HG03558 (cell line): ENCODE data around the gene VHLL.
A peak's percentile ranks its signal among the peaks of the same experiment; 100 is the strongest.
"Not testable (repeated sequence)": the region's sequence is repeated elsewhere in the genome, so short reads cannot be mapped to it uniquely, and the experiment has no call there.

Experiments
- ATAC-seq: cut with Tn5 transposase; IDR thresholded peaks from one replicate; pipeline ENCODE4 v1.9.1; 2021; ENCODE audit warnings: moderate number of reproducible peaks; ENCODE audit not compliant: unreplicated experiment; ENCODE audit errors: extremely low read depth

Gene VHLL

DNA sequence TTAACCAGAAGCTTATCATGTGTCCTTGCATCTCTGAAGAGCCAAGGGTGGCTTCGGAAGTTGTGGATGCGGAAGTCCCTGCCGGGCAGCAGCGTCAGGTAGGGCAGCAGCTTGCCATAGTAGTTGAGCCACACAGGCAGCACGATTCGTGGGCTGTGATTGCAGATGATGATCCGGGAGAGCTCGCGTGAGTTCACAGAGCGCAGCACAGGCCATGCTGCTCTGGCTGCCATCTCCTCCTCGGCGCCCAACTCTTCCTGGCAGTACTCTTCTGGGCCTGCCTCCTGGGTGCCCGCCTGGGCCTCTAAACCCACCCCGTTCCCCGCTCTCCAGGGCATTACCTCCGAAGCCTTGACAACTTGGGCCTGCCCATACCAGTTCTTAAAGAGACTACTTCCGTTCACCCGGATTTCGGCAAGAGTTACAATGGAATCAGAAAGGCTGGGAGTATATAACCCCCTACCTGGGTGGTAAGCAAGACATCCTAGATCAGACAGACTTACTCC is at the start of gene VHLL:
Gene VHLL, minus strand, starts transcription at position 456 of the 506 bp plus-strand sequence. Its CDS starts 118 bp downstream, at position 338.
- ATAC-seq: no peak

DNA sequence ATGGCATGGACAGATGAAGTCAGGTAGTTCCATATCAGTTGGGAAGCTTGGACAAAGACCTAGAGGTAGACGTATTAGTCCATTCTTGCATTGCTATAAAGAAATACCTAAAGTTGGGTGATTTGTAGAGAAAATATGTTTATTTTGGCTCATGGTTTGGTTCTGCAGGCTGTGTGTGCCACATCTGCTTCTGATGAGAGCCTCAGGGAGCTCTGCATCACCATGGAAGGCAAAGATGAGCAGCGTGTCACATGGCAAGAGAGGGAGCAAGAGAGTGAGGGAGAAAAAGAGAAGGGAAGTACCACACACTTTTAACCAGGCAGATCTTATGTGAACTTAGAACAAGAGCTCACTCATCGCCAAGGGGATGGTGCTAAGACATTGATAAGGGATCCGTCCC is 48.2 kb upstream of the VHLL start:
- ATAC-seq: no peak

DNA sequence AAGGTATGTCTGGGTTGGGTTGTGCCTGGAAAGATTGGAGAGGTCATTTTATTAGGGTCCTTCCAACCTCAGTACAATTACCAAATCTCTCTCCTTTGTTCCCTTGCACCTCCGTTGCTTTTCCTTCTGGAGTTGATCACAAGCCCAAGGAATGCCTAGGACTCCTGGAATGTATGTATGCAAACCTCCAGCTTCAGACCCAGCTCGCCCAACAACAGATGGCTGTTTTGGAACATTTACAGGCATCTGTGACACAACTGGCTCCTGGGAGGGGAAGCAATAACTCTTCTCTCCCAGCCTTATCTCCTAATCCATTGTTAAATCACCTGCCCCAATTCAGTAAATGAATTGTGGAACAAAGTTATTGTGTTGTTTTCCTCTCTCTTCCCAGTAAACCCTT is 47.5 kb upstream of the VHLL start:
- no peak for ATAC-seq

DNA sequence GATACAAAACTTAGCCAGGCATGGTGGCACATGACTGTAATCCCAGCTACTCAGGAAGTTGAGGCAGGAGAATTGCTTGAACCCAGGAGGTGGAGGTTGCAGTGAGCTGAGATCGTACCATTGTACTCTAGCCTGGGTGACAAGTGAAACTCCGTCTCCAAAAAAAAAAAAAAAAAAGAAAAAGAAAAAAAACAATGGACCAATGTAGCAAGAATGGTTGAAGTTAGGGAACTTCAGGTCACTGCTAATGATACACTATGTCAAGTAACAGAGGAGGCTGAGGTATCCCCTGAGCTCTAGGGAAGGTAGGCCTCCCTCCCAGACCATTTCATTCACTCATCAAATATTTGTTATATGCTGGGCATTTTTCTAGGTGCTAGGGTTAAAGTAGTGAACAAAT is 46.9 kb upstream of the VHLL start:
- ATAC-seq: not testable (repeated sequence)

DNA sequence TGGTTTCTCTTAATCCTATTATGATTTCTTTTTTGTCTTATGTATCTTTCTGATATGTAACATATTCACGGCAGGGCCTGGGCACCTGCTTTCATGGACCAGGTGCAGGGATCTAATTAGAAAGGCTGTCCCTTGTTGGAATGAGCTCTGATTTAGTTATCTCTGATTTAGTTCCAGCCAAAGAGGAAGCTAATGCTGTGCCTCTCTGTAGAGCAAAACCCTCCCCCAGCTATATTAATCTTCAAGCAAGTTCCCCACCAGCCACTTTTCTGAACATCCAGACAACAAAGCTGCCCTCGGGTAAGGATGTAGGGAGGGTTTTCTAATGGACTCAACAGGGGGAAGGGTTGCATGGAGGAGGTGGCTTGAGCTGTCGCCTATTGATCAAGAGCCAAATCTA is 45.3 kb upstream of the VHLL start:
- no peak for ATAC-seq

DNA sequence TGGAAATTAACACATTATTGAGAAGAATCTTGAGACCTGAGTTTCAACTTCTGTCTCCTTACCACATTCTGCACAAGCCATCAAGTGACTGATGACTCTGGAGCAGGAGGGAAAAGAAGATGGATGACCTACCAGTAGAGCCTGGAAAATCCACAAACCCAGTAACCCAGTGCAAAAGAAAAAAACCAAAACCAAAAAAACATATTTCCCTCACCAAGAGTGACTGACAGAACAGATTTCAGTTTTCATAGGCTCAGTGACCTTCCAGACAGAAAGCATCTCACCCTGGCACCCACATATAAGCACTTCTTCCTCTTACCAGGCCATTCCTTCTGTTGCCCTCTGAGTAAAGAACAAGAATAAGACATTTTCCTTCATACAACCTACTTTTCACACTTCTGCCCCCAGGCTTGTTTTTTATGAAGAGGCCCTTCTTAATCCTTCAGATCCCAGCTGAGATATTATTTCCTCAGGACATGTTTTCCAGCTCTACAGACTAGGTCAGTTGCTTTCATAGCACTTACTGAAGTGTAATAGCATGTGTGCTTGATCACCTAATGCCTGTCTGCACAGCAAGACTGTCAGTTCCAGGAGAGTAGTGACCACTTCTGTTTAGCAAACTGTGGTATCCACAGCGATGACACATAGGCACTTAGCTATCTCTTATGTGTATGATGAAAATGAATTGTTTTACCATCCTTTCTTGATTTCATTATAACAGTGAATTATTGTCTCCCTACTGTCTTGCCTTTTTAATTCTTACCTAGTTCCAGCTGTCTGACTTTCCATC is 43.3 kb upstream of the VHLL start:
- no peak for ATAC-seq

DNA sequence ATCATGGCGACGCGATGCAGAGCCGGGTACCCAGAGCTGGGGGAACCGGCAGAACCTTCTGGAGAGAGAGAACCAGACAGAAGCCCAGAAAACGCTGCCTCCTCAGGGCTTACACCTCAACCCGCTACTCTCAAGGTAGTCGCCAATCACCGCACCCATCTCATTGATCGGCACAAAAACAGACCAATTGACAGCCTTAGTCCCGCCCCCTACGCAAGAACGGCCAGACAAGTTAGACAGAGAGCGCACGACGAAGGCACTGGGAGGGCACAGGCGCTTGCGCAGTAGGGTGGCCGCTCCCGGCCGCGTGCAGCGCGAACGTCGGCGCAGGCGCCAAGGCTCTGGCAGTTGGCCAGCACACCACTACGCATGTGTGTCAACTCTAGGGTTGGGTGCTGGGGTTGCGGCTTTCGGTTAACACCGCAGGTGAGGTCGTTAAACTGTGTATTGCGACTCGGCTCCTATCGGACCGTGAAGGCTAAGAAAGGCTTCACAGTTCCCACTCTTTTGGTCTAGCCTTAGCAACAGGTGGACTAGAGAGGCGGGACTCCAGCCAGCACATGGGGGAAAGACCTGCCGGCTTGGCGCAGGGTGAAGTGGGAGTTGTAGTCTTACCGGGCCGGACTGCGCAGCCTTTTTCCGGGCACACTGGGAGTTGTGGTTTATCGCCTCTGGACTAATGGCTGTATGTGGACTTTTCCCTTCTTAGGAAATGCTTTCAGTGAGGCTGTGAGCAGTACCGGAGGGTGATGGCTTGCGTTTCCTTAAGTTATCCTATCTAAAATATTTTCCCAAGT is 39.3 kb upstream of the VHLL start, which contains the start of the genes CCT3 and TSACC:
Gene CCT3, minus strand, starts transcription at position 113 of the 797 bp plus-strand sequence. Its CDS starts 108 bp downstream, at position 5.
Gene TSACC, plus strand, starts transcription at position 347 of the 797 bp plus-strand sequence. CDS start 1,232 bp downstream, outside the sequence.
- peak; percentile 81 for ATAC-seq

DNA sequence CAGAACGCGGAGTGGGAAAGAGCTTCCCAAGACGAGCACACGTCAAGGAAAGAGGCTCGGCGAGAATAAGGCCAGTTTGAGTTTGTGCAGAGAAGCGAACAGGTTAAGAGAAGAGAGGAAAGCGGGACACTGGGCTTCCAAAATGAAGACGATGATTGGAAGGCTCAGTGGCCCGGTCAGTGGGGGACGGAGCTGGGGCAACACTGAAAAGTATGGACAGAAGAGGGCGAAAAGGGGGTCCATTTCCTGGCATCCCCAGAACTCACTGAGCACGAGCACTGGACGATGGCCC is 38.7 kb upstream of the VHLL start:
- no peak for ATAC-seq

DNA sequence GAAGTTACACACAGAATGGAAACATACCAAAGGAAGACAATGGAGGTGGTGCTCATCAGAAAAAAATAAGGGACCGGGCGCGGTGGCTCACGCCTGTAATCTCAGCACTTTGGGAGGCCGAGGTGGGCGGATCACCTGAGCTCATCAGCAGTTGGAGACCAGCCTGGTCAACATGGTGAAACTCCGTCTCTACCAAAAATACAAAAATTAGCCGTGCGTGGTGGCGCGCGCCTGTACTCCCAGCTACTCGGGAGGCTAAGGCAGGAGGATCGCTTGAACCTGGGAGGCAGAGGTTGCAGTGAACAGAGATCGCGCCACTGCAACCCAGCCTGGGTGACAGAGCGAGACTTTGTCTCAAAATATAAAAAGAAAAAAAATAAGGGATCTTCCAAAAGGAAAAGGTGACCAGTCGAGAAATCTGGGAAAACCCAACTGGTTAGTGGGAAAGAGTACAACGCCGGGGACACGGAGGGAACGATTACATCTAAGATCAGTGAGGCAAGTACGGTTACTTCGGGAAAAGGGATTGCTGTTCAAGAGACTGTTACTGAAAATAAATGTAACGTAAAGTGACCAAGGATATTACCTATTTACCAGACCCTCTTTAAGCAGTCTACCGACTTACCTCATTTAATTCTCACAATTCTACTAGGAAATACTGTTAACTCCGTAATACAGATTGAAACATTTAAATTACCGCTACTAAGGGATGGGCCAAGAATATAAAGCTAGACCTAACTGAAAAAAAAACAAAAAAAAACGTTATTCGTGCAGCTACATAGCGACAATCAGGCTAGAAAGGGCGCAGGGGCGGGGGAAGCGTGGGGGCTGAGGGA is 38.2 kb upstream of the VHLL start:
- no peak for ATAC-seq

DNA sequence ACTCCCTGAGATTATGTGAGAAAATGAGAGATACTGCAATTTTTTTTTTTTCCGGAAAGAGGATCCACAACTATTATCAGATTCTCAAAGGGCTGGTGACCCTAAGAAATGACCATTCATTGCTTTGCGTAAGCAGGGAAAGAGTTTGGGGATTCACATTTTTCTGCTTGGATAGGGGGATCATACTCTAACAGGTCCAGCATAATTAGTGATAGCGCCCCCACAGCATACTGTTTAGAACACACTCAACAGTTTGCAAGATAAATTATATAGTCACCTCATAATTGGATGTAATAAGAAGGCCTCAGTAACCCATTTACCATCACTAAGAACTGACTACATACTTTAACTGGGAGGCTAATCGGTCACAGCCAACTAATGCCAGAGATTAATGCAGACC is 37.1 kb upstream of the VHLL start:
- no peak for ATAC-seq

DNA sequence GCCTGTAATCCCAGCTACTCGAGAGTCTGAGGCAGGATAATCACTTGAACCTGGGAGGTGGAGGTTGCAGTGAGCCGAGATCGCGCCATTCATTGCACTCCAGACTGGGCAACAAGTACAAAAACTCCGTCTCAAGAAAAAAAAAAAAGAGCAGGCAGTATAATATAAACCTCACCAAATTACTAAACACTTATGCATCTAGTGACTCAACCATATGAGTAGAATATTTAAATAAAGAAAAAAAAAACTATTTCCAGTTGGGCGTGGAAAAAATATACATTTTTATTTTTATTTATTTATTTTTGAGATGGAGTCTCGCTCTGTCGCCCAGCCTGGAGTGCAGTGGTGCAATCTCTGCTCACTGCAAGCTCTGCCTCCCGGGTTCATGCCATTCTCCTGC is 24.1 kb upstream of the VHLL start:
- not testable (repeated sequence) for ATAC-seq

DNA sequence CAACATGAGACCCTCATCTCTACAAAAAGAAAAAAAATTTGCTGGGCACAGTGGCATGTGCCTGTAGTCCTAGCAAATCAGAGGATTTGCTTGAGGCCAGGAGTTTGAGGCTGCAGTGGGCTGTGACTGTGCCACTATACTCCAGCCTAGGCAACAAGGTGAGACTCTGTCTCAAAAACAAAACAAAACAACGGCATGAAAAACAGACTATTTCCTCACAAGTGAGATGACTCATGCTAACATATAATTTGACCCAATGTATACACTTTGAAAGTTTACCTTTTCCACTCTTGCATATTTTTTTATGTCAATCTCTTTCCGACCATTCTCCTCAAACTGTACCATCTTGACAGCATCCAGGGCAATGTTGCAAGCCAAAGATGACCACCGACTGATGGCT is 21.5 kb upstream of the VHLL start:
- ATAC-seq: no peak

DNA sequence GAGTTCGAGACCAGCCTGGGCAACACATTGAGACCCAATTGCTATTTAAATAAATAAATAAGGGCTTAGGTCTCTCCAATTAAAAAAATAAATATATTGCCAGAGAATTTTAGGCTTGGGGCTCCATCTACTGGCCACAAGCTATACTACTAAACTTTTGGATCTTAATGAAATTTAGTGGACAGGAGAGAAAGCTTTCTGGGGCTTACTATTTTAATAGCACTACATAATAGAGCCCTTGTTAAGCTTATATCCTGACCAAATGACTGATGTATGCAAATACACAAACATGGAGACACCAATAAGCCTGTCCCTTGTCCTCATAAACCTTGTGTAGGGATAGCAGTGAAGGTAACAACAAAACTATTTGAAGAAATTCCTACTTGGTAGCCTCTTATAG is 20.6 kb upstream of the VHLL start:
- ATAC-seq: no peak

DNA sequence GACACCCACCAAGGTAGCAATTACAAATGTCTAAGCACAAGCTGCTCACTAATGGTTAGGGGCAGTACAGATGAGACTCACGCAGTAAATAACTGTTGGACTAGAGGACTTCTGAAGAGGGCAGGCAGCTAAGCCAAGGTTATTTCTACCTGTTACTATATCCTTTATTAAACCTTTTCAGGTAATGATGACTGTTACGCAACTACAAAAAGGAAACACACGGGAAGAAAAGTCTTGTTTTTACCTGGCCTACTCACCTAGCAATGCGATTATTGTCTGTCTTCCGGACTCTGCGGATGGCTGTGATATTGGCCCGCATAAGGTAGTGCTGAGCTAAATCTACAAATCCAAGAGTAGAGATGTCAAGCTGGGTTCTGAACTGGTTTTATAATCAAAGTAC is 17.8 kb upstream of the VHLL start:
- ATAC-seq: no peak

DNA sequence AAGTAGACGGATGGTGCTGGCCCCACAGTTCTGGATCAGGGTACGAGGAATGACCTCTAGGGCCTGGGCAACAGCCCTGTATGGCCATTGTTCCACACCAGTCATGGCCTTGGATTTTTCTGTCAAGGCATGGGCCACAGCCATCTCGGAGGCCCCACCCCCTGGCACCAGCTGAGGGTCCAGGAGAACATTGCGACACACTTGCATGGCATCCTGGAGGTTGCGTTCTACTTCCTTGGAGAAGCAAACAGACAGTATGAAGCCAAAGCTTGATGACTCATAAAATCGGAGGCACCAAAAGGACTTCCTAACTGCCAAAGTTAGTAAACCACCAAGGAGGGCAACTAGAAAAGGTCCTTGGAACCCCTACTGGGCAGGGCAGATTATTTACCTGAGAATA is 11.9 kb upstream of the VHLL start:
- no peak for ATAC-seq

DNA sequence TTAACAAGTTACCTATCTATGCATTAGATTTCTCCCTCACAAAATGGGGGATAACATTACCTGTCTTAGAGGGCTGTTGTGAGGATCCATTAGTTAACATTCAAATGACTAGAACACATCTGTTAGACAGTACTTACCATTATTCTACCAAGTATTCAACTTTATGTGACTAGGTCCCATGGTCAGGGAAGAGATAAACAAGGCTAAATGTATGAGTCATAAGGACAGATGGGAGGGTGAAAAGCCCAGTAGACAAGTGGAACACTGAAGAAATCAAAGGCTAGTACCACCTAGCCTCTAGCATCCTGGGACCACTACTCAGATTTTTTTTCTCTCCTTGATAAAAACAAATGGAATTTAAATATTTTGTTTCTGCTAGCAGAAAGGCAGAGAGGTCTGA is 9.0 kb upstream of the VHLL start:
- no peak for ATAC-seq

DNA sequence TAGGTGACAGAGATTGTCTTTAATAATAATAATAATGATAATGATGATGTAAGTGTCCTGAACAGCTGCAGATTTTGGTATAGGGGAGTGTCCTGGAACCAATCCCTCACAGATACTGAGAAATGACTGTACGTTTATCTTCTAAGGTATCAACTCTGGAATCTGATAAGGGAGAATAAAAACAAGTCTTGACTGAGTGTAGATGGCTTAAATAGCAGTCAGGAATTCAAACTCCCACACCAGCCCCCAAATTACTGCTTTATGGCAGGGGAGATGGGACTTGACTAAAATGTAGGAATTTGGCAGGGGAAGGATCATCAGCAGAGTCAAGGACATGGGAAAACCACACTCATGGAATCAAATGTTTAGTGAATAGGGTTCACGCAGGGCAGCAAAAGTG is 6.1 kb upstream of the VHLL start:
- ATAC-seq: no peak

DNA sequence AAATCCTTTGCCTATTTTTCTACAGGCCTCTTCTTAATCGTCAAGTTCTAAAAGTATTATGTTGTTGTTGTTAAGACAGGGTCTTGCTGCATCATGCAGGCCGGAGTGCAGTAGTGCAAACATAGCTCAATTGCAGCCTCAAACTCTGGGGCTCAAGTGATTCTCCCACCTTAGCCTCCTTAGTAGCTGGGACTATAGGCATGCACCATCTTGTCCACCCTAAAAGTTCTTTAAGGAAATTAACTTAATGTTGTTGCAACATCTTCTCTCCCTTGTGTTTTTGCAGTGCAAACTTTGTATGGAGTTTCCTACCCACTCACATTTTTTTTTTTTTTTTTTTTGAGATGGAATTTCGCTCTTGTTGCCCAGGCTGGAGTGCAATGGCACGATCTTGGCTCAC is 4.1 kb upstream of the VHLL start:
- no peak for ATAC-seq

DNA sequence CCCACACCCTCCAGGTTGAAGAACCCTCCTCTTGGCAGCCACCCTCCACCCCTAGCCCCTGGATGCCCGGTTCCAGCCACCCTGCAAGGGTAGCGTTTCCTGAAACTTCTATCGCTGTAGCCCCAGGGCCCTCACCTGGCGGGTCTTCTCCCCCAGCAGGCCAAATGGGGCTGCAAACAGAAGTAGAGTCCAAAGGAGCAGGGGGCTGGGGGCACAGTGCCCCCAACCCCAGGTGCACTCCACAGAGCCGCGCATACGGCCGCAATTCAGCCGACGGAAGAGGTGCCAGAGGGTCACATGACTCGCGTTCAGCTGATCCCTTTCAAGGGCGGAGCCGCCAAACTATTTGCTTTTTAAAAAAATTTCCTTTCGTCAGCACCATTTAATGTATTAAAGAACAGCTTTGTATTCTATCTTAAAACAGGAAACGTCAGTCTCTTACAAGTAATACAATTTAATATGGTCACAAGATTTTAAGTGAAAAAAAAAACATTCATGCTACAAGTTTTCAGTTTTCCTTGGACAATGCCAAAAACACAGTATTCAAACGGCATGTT is 3.6 kb downstream of the VHLL start, which contains the start of gene GLMP:
Gene GLMP, minus strand, starts transcription at position 289 of the 557 bp plus-strand sequence. Its CDS starts 34 bp downstream, at position 255.
- no peak for ATAC-seq

DNA sequence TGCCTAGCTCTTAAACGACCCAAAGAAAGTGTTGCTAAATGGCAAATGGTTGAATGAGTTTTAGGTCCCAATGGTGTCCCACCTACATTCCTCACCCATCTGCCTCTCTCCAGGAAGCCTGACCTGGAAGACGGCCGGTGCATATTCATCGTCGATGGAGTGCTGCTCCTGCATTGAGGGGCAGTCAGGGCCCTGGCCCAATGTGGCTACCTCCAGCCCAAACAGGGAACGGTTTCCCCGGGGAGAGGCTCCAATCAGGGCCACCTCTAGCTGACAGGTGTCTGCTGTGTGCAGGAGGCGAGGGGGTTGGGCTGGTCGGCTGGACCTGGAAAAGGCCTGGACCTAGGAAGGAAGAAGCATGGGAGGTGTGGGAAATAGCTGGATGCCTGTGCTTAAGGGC is 5.2 kb downstream of the VHLL start:
- no peak for ATAC-seq
